Right lobe of liver (tissue), 6 donors: ENCODE data around the gene ITM2C. TPM values are rescaled to one million over a fixed set of nuclear protein-coding genes. Genes with fewer than 3 reads are reported as not detected.

ENCODE experiments used
- ATAC-seq, 4 donors: fragments of 200-7000 bp; cut with Tn5 transposase; one replicate each; pipeline ENCODE4 v1.9.1; 2020; ENCODE audit warnings: mild to moderate bottlenecking in 4 of 4, moderate library complexity in 4 of 4
- DNase-seq, 3 donors: peaks; one replicate each; pipeline ENCODE4 v3.0.0-alpha.2; 2020
- H3K27ac ChIP-seq, 3 donors: fragments of 200-600 bp; one replicate each; pipeline ENCODE4 v1.8.0; 2022
- H3K27me3 ChIP-seq, 2 donors: fragments of 200-600 bp; one replicate each; pipeline ENCODE4 v1.8.0; 2022
- H3K36me3 ChIP-seq, 4 donors: fragments of 200-600 bp; sonication (generic) in 1 of 4; one replicate each; pipeline versions ENCODE4 v1.5.1 to v1.8.0; 2017 to 2022; ENCODE audit warnings: control low read depth in 1 of 4
- H3K4me1 ChIP-seq, 4 donors: fragments of 200-600 bp; sonication (generic) in 1 of 4; one replicate each; pipeline versions ENCODE4 v1.5.1 to v1.8.0; 2017 to 2022; ENCODE audit warnings: control low read depth in 1 of 4
- H3K4me3 ChIP-seq, 3 donors: fragments of 200-600 bp; one replicate each; pipeline ENCODE4 v1.8.0; 2022
- H3K9me3 ChIP-seq, 4 donors: fragments of 200-600 bp; sonication (generic) in 1 of 4; one replicate each; pipeline versions ENCODE4 v1.5.1 to v1.8.0; 2017 to 2022; ENCODE audit warnings: control low read depth in 1 of 4
- POLR2A ChIP-seq: fragments of 450-650 bp; IDR thresholded peaks from one replicate; pipeline ENCODE4 v1.6.1; 2017; ENCODE audit warnings: antibody characterized with exemption, mild to moderate bottlenecking
- WGBS: methylation state at CpG from one replicate; pipeline ENCODE4 v1.1.6; 2018; ENCODE audit warnings: low coverage, low lambda C conversion rate; ENCODE audit not compliant: insufficient coverage; ENCODE audit errors: missing lambda C conversion rate; 5-methylcytosine and 5-hydroxymethylcytosine counted together
- intact Hi-C, 2 donors: fragments of 100-400 bp; cut with DNase I; formaldehyde crosslinking; loops; one replicate each; pipeline versions ENCODE4 v1.11.2 to v1.14.1; 2022
- total RNA-seq, 6 experiments: library from RNA; depleted of rRNA in 2 of 6; stranded (reverse); fragments of >200 nt in 2 of 6; fragmentation: NEBNext Ultra II Directional in 3 of 6; extraction: Animal tissue kit (Norgen Biotek cat#: 25700) in 3 of 6; gene quantifications; one replicate each; pipeline versions ENCODE4 v1.1.0 to v1.2.4, GENCODE V29; 2016 to 2023
- TF ChIP-seq, protein P1 (sequence below), 4 donors: fragments of 200-600 bp in 3 of 4; fragments of 450-650 bp in 1 of 4; IDR thresholded peaks; one replicate each; pipeline versions ENCODE4 v1.5.1 to v1.8.0; 2016 to 2022; ENCODE audit warnings: antibody characterized with exemption in 4 of 4, mild to moderate bottlenecking in 2 of 4
- donor health status: DM: no; HTN: yes; CAD: no.
- donor health status: DM: no; HTN: no; CAD: no.
- donor health status: DM: no; HTN: no; CAD: no.
- donor health status: DM: no; HTN: yes; CAD: no.
- donor health status: DM: no; HTN: yes; CAD: no.

ITM2C gene
- total RNA-seq, 6 experiments from 2014 or later: 11.1 to 26.9 (median 24.2) TPM

DNA sequence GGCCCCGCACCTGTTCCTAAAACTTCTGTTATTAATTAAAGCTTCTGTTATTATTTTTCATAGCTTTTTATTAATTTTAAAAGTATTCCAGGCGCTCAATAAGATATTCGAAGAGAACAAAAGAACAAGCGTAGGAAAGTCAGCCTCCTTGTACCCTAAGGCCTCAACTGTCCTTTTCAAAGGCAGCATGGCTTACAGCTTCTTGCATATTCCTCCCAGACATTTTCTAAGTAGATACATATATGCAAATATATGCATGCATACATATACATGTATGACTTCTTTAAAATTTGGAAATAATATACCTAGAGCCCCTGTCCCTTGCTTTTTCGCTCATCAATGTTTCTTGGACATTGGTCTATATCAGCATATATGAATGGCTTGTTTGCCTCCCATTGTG lies 48.0 kb downstream of the ITM2C start:
- Histone ChIP-seq H3K27me3 (no peaks in the 10 kb centered on the region), H3K36me3 (no peaks in the 10 kb centered on the region), H3K27ac (no peak overlapping the region), H3K4me3 (no peak overlapping the region), H3K4me1 (no peaks in the 10 kb centered on the region), H3K9me3 (no peaks in the 10 kb centered on the region)
- 81% methylated on average over 5 of the region's 5 CpGs for WGBS
- ATAC-seq (no peak), DNase-seq (no peak)
- TF ChIP-seq POLR2A: no peak
- intact Hi-C loops: no loop called here

DNA sequence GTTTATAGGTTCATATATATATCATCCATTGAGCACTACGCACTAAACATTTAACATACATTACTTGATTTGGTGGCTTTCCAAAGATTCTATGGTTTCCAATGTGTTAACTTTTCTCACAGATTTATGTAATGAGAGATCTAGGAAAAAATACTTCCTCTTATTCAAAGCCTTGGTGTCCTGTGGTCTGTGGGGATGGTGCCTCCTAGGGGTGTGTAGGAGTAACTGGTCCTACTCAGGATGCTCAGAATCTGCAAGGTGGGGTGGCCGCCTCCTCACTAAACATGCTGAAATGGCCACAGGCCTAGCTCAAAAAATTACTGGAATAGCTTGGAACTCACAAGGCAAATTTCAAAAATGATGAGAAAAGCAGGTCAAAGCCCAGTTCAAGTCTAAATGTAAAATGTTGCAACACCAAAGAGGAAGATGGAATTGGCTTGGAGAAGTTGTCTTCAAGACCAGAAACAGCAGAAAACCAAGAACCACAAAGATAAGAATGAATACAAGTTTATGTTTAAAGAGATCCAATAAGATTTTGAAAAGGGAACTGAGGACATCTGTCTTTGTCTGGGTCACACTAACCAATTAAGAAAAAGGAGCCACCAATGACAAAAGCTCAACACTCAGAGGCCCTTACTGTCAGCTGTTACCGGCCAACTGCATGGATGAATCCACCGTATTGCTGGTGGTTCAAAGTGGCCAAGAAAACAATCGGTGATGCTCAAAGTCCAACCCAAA lies 48.8 kb downstream of the ITM2C start:
- Histone ChIP-seq H3K9me3 (no peaks in the 10 kb centered on the region), H3K4me1 (no peaks in the 10 kb centered on the region), H3K4me3 (no peak overlapping the region), H3K27me3 (no peaks in the 10 kb centered on the region), H3K27ac (no peak overlapping the region), H3K36me3 (no peaks in the 10 kb centered on the region)
- ATAC-seq: peak in 3 of 4 donors; percentile 29 to 46 (median 39)
- no peak for TF ChIP-seq POLR2A
- TF ChIP-seq, protein P1, sequence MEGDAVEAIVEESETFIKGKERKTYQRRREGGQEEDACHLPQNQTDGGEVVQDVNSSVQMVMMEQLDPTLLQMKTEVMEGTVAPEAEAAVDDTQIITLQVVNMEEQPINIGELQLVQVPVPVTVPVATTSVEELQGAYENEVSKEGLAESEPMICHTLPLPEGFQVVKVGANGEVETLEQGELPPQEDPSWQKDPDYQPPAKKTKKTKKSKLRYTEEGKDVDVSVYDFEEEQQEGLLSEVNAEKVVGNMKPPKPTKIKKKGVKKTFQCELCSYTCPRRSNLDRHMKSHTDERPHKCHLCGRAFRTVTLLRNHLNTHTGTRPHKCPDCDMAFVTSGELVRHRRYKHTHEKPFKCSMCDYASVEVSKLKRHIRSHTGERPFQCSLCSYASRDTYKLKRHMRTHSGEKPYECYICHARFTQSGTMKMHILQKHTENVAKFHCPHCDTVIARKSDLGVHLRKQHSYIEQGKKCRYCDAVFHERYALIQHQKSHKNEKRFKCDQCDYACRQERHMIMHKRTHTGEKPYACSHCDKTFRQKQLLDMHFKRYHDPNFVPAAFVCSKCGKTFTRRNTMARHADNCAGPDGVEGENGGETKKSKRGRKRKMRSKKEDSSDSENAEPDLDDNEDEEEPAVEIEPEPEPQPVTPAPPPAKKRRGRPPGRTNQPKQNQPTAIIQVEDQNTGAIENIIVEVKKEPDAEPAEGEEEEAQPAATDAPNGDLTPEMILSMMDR (IDR thresholded peaks at IDR 0.05): peak in 3 of 4 donors; percentile 14 to 25 (median 21)
- WGBS: 85% methylated on average over 5 of the region's 5 CpGs
- intact Hi-C loops: no loop called here
- DNase-seq: peak in 2 of 3 donors; percentile 16 to 31

DNA sequence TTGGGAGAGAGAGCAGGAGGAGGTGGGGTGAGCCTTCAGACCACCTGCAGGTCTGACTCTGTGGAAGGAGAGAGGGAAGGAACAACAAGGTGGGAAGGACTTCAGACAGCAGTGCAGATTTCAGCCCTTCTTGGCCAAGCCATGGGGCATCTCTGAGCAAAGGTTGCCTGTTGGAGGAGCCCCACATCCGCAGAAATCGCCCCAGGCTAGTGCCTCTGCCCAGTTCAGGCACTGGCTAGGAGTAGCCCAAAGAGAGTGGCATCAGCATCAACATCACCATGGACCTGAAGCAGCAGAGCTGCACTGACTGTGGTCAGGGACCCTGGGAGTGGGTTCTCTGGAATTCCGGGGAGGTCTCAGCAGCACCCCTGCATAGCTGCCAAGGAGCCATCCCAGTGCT lies 50.1 kb downstream of the ITM2C start:
- 20% methylated on average over 1 of the region's 3 CpGs for WGBS
- intact Hi-C loops: no loop called here
- no peaks in the 10 kb centered on the region for H3K4me1 ChIP-seq

DNA sequence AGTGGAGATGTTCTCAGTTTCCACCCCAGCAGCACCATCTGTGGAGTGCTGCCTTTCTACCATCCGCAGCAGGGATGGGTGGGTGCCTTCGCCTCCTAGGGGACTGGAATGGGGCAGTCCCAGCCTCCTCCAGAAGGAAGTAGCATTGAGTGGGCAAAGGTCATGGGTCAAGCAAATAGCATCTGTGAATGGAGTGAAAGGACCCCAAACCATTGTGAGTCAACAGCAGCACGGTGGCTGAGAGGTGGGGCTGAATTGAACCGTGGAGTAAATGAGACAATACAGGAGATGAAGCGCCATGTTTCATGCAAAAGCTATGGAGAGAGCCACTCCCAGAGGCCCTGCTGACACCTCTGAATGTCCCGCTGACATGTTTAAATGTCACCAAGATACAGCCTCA lies 50.6 kb downstream of the ITM2C start:
- H3K9me3 ChIP-seq: no peaks in the 10 kb centered on the region
- no peak overlapping the region for H3K4me3 ChIP-seq
- no peak for TF ChIP-seq POLR2A
- TF ChIP-seq, protein P1 (IDR thresholded peaks at IDR 0.05): no peak
- peak in 2 of 3 donors; percentile 11 to 35 for DNase-seq
- no peaks in the 10 kb centered on the region for H3K27me3 ChIP-seq
- no peaks in the 10 kb centered on the region for H3K4me1 ChIP-seq
- intact Hi-C loops: no loop called here
- ATAC-seq: no peak
- H3K36me3 ChIP-seq: no peaks in the 10 kb centered on the region
- 69% methylated on average over 4 of the region's 6 CpGs for WGBS
- no peak overlapping the region for H3K27ac ChIP-seq

More for the DNA sequence above, 50.1 kb downstream of the ITM2C start:
- DNase-seq (peak in 2 of 3 donors; percentile 27 to 36), ATAC-seq (no peak)
- no peak for TF ChIP-seq POLR2A
- TF ChIP-seq, protein P1 (IDR thresholded peaks at IDR 0.05): no peak
- H3K27me3 ChIP-seq: no peaks in the 10 kb centered on the region
- no peaks in the 10 kb centered on the region for H3K9me3 ChIP-seq
- H3K27ac ChIP-seq: no peak overlapping the region
- H3K4me3 ChIP-seq: no peak overlapping the region
- H3K36me3 ChIP-seq: no peaks in the 10 kb centered on the region

DNA sequence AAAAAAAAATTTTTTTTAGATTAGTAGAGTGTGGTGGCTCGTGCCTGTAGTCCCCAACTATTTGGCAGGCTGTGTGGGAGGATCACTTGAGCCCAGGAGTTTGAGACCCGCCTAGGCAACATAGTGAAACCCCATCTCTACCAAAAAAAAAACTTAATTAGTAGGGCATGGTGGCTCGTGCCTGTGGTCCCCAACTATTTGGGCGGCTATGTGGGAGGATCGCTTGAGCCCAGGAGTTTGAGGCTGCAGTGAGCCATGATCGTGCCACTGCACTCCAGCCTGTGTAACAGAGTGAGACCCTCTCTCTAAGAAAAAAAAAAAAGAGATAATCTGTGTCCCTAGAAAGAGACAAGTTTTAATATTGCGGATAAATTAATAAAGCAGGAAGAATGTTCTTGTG lies 51.5 kb downstream of the ITM2C start:
- Histone ChIP-seq H3K27ac (no peak overlapping the region), H3K9me3 (no peaks in the 10 kb centered on the region), H3K4me3 (no peak overlapping the region), H3K27me3 (no peaks in the 10 kb centered on the region), H3K36me3 (no peaks in the 10 kb centered on the region), H3K4me1 (no peaks in the 10 kb centered on the region)
- intact Hi-C loops: no loop called here
- TF ChIP-seq POLR2A: no peak
- TF ChIP-seq, protein P1 (IDR thresholded peaks at IDR 0.05): no peak
- no peak for ATAC-seq
- WGBS: 83% methylated on average over 7 of the region's 7 CpGs
- peak in 1 of 3 donors; percentile 8 for DNase-seq
